ENCODE data around the gene ATXN1. TPM values are rescaled to one million over a fixed set of nuclear protein-coding genes. Genes with fewer than 3 reads are reported as not detected.
A peak's percentile ranks its signal among the peaks of the same experiment; 100 is the strongest.
"Not testable (repeated sequence)": the region's sequence is repeated elsewhere in the genome, so short reads cannot be mapped to it uniquely, and the experiment has no call there.

The ATXN1 gene
- polyA plus RNA-seq, 3 donors from 2014 or later = 6.9 to 14.7 (median 8.0) TPM

- DNase-seq = no peak
- peak overlapping the region in 2 of 6 donors; percentile 14 to 25 for H3K27ac Mint-ChIP-seq
- peaks cover 0 to 2% (median 2%) of the 10 kb centered on the region in 3 donors for H3K27me3 Mint-ChIP-seq (ENCODE audit: low read depth in 3 of 3)
- H3K36me3 Mint-ChIP-seq = peaks cover 0 to 3% (median 0%) of the 10 kb centered on the region in 3 donors
- H3K9me3 Mint-ChIP-seq = no peaks in the 10 kb centered on the region
- H3K4me1 Mint-ChIP-seq = peaks cover 12 to 26% of the 10 kb centered on the region in 2 donors
- no peak overlapping the region for H3K4me3 Mint-ChIP-seq
Measured at GRCh38 chr6:16470502-16471221, 290.6 kb downstream of the ATXN1 start.

- Mint-ChIP-seq H3K4me3 (no peak overlapping the region), H3K27ac (peak overlapping the region in 2 of 6 donors; percentile 14 to 20), H3K27me3 (ENCODE audit: low read depth in 3 of 3) (peaks cover 0 to 4% (median 2%) of the 10 kb centered on the region in 3 donors), H3K4me1 (peaks cover 12 to 25% of the 10 kb centered on the region in 2 donors), H3K36me3 (peaks cover 5 to 8% (median 6%) of the 10 kb centered on the region in 3 donors), H3K9me3 (no peaks in the 10 kb centered on the region)
- DNase-seq = no peak
Measured at GRCh38 chr6:16468991-16469615, 292.2 kb downstream of the ATXN1 start.

- H3K4me3 Mint-ChIP-seq = no peak overlapping the region
- H3K27ac Mint-ChIP-seq = peak overlapping the region in 2 of 6 donors; percentile 26 to 54
- peaks cover 1 to 12% of the 10 kb centered on the region in 2 donors for H3K4me1 Mint-ChIP-seq
- H3K36me3 Mint-ChIP-seq = peaks cover 5 to 20% (median 9%) of the 10 kb centered on the region in 3 donors
- no peak for DNase-seq
- no peaks in the 10 kb centered on the region for H3K9me3 Mint-ChIP-seq
- H3K27me3 Mint-ChIP-seq (ENCODE audit: low read depth in 3 of 3) = peaks cover 0 to 4% (median 2%) of the 10 kb centered on the region in 3 donors
Measured at GRCh38 chr6:16466800-16467553, 294.3 kb downstream of the ATXN1 start.

- H3K4me1 Mint-ChIP-seq = peaks cover 0 to 4% of the 10 kb centered on the region in 2 donors
- no peak for DNase-seq
- H3K9me3 Mint-ChIP-seq = no peaks in the 10 kb centered on the region
- H3K27ac Mint-ChIP-seq = no peak overlapping the region
- no peak overlapping the region for H3K4me3 Mint-ChIP-seq
- peaks cover 9 to 23% (median 9%) of the 10 kb centered on the region in 3 donors for H3K36me3 Mint-ChIP-seq
- peaks cover 0 to 4% (median 2%) of the 10 kb centered on the region in 3 donors for H3K27me3 Mint-ChIP-seq (ENCODE audit: low read depth in 3 of 3)
Measured at GRCh38 chr6:16464045-16464444, 297.2 kb downstream of the ATXN1 start.

- Mint-ChIP-seq H3K36me3 (peaks cover 9 to 23% (median 9%) of the 10 kb centered on the region in 3 donors), H3K27ac (peak overlapping the region in 1 of 6 donors; percentile 0)
- DNase-seq; H3K27me3 Mint-ChIP-seq (ENCODE audit: low read depth in 3 of 3); H3K9me3 Mint-ChIP-seq; H3K4me1 Mint-ChIP-seq; H3K4me3 Mint-ChIP-seq: not testable (repeated sequence)
Measured at GRCh38 chr6:16463246-16463645, 298.0 kb downstream of the ATXN1 start.

GRCh38 chr6:16461491-16461890, 299.8 kb downstream of the ATXN1 start:
- no peak overlapping the region for H3K27ac Mint-ChIP-seq
- H3K4me3 Mint-ChIP-seq = no peak overlapping the region
- no peaks in the 10 kb centered on the region for H3K4me1 Mint-ChIP-seq
- peaks cover 0 to 4% (median 3%) of the 10 kb centered on the region in 3 donors for H3K27me3 Mint-ChIP-seq (ENCODE audit: low read depth in 3 of 3)
- no peak for DNase-seq
- H3K9me3 Mint-ChIP-seq = no peaks in the 10 kb centered on the region
- H3K36me3 Mint-ChIP-seq = peaks cover 9 to 23% (median 13%) of the 10 kb centered on the region in 3 donors

GRCh38 chr6:16459472-16459871, 301.8 kb downstream of the ATXN1 start:
- H3K27ac Mint-ChIP-seq; H3K4me3 Mint-ChIP-seq; H3K27me3 Mint-ChIP-seq (ENCODE audit: low read depth in 3 of 3); DNase-seq; H3K9me3 Mint-ChIP-seq; H3K4me1 Mint-ChIP-seq: not testable (repeated sequence)
- H3K36me3 Mint-ChIP-seq = peaks cover 10 to 20% (median 17%) of the 10 kb centered on the region in 3 donors

- no peak for DNase-seq
- H3K27ac Mint-ChIP-seq = no peak overlapping the region
- H3K36me3 Mint-ChIP-seq = peaks cover 0 to 10% (median 4%) of the 10 kb centered on the region in 3 donors
- no peak overlapping the region for H3K4me3 Mint-ChIP-seq
- peaks cover 2 to 7% (median 4%) of the 10 kb centered on the region in 3 donors for H3K27me3 Mint-ChIP-seq (ENCODE audit: low read depth in 3 of 3)
- peaks cover 0 to 2% (median 0%) of the 10 kb centered on the region in 6 donors for H3K9me3 Mint-ChIP-seq
- H3K4me1 Mint-ChIP-seq = peaks cover 3 to 6% of the 10 kb centered on the region in 2 donors
Measured at GRCh38 chr6:16452348-16452747, 308.9 kb downstream of the ATXN1 start.

- Mint-ChIP-seq H3K4me1 (peaks cover 11 to 16% of the 10 kb centered on the region in 2 donors), H3K36me3 (peaks cover 0 to 3% (median 2%) of the 10 kb centered on the region in 3 donors), H3K27me3 (ENCODE audit: low read depth in 3 of 3) (peaks cover 0 to 6% (median 3%) of the 10 kb centered on the region in 3 donors), H3K27ac (no peak overlapping the region), H3K4me3 (no peak overlapping the region), H3K9me3 (peaks cover 0 to 1% (median 0%) of the 10 kb centered on the region in 6 donors)
- no peak for DNase-seq
Measured at GRCh38 chr6:16450821-16451220, 310.4 kb downstream of the ATXN1 start.

GRCh38 chr6:16450285-16450684, 311.0 kb downstream of the ATXN1 start:
- no peak overlapping the region for H3K27ac Mint-ChIP-seq
- peaks cover 11 to 16% of the 10 kb centered on the region in 2 donors for H3K4me1 Mint-ChIP-seq
- no peaks in the 10 kb centered on the region for H3K9me3 Mint-ChIP-seq
- no peak for DNase-seq
- no peak overlapping the region for H3K4me3 Mint-ChIP-seq
- no peaks in the 10 kb centered on the region for H3K36me3 Mint-ChIP-seq
- H3K27me3 Mint-ChIP-seq (ENCODE audit: low read depth in 3 of 3) = peaks cover 0 to 6% (median 3%) of the 10 kb centered on the region in 3 donors

GRCh38 chr6:16446273-16446672, 315.0 kb downstream of the ATXN1 start:
- Mint-ChIP-seq H3K9me3 (no peaks in the 10 kb centered on the region), H3K27me3 (ENCODE audit: low read depth in 3 of 3) (peaks cover 0 to 3% (median 0%) of the 10 kb centered on the region in 3 donors), H3K4me3 (peak overlapping the region in 1 of 5 donors; percentile 12), H3K4me1 (peaks cover 11 to 22% of the 10 kb centered on the region in 2 donors), H3K27ac (peak overlapping the region in 1 of 6 donors; percentile 18), H3K36me3 (peaks cover 0 to 5% (median 0%) of the 10 kb centered on the region in 3 donors)
- DNase-seq = no peak

GRCh38 chr6:16442031-16442430, 319.2 kb downstream of the ATXN1 start:
- DNase-seq = no peak
- H3K4me3 Mint-ChIP-seq = no peak overlapping the region
- H3K9me3 Mint-ChIP-seq = peaks cover 0 to 2% (median 0%) of the 10 kb centered on the region in 6 donors
- peaks cover 0 to 8% (median 0%) of the 10 kb centered on the region in 3 donors for H3K36me3 Mint-ChIP-seq
- H3K27ac Mint-ChIP-seq = peak overlapping the region in 1 of 6 donors; percentile 9
- H3K4me1 Mint-ChIP-seq = peaks cover 25 to 47% of the 10 kb centered on the region in 2 donors
- peaks cover 0 to 2% (median 0%) of the 10 kb centered on the region in 3 donors for H3K27me3 Mint-ChIP-seq (ENCODE audit: low read depth in 3 of 3)

- Mint-ChIP-seq H3K36me3 (peaks cover 0 to 8% (median 4%) of the 10 kb centered on the region in 3 donors), H3K27me3 (ENCODE audit: low read depth in 3 of 3) (peaks cover 2 to 5% (median 3%) of the 10 kb centered on the region in 3 donors), H3K4me1 (peaks cover 28 to 49% of the 10 kb centered on the region in 2 donors), H3K4me3 (no peak overlapping the region), H3K9me3 (peaks cover 0 to 2% (median 0%) of the 10 kb centered on the region in 6 donors), H3K27ac (peak overlapping the region in 2 of 6 donors; percentile 2 to 14)
- DNase-seq = no peak
Measured at GRCh38 chr6:16441262-16441661, 320.0 kb downstream of the ATXN1 start.
